Gastroesophageal sphincter (tissue), 3 donors: ENCODE data around the gene PRMT9.

Experiments
- POLR2A ChIP-seq, 2 donors: fragments of 450-650 bp; IDR thresholded peaks; one replicate each; pipeline ENCODE4 v1.6.1; 2017; ENCODE audit warnings: antibody characterized with exemption in 2 of 2, mild to moderate bottlenecking in 2 of 2, moderate library complexity in 1 of 2
- POLR2AphosphoS5 ChIP-seq: sonication (generic); formaldehyde crosslinking; IDR thresholded peaks from one replicate; pipeline ENCODE4 v1.6.1; 2017; ENCODE audit warnings: antibody characterized with exemption
- TF ChIP-seq, protein P1 (sequence below), 4 experiments: fragments of 200-600 bp in 2 of 4; fragments of 450-650 bp in 2 of 4; sonication (generic) in 1 of 4; IDR thresholded peaks; one replicate each; pipeline ENCODE4 v1.5.1; 2017 to 2019; ENCODE audit warnings: antibody characterized with exemption in 4 of 4, mild to moderate bottlenecking in 2 of 4, moderate library complexity in 2 of 4

DNA sequence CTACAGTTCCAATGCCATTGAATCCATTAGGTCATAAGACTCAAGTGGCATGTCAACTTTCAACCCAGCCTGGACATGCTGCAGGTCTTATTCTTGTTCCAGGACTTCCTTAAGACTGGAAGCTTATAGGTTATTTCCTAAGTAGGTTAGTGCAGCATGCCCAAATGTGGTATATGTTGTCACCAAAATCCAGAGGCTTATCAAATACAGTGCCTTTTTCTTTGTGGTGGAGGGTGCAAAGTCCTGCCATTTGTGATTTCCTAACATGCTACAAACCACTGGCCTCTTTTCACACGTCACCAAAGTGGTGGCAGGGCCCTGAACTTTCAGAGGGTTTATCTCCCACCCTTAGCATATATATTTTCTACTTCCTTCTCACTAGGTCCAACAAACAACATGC, 76.5 kb downstream of the PRMT9 start:
- no peak for TF ChIP-seq POLR2AphosphoS5
- no peak for TF ChIP-seq POLR2A (IDR thresholded peaks at IDR 0.05)
- TF ChIP-seq, protein P1, sequence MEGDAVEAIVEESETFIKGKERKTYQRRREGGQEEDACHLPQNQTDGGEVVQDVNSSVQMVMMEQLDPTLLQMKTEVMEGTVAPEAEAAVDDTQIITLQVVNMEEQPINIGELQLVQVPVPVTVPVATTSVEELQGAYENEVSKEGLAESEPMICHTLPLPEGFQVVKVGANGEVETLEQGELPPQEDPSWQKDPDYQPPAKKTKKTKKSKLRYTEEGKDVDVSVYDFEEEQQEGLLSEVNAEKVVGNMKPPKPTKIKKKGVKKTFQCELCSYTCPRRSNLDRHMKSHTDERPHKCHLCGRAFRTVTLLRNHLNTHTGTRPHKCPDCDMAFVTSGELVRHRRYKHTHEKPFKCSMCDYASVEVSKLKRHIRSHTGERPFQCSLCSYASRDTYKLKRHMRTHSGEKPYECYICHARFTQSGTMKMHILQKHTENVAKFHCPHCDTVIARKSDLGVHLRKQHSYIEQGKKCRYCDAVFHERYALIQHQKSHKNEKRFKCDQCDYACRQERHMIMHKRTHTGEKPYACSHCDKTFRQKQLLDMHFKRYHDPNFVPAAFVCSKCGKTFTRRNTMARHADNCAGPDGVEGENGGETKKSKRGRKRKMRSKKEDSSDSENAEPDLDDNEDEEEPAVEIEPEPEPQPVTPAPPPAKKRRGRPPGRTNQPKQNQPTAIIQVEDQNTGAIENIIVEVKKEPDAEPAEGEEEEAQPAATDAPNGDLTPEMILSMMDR (IDR thresholded peaks at IDR 0.05), result no peak
